Ecto neural progenitor cell (in vitro differentiated cells): ENCODE measurements around the gene PDK2.
A peak's percentile ranks its signal among the peaks of the same experiment; 100 is the strongest.
"Not testable (repeated sequence)": the region's sequence is repeated elsewhere in the genome, so short reads cannot be mapped to it uniquely, and the experiment has no call there.

Source experiments
- DNase-seq: peaks from one replicate; pipeline ENCODE4 v3.0.0-alpha.2; 2018; ENCODE audit warnings: low spot score

PDK2 gene

GRCh38 chr17:50058296-50058953 lies 36.7 kb upstream of the PDK2 start:
- no peak for DNase-seq

DNA sequence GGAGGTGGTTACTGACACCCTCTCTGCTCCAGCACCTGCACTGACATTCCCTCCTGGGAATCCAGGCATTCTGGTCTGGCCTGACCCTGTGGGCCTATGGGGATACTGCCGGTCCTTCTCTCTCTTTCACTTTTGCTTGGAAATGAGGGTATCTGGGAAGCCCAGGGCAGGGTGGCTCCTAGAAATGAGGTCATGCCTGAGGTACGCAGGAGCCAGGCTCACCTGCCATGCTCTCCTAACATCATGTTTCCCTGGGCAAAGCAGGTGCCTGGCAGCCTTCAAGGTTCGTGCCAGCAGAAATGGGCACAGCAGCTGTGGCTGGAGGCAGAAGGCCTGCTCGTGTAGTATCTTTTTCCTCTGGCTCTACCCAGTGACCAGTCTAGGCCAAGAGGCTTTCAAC lies 35.9 kb upstream of the PDK2 start:
- no peak for DNase-seq

DNA sequence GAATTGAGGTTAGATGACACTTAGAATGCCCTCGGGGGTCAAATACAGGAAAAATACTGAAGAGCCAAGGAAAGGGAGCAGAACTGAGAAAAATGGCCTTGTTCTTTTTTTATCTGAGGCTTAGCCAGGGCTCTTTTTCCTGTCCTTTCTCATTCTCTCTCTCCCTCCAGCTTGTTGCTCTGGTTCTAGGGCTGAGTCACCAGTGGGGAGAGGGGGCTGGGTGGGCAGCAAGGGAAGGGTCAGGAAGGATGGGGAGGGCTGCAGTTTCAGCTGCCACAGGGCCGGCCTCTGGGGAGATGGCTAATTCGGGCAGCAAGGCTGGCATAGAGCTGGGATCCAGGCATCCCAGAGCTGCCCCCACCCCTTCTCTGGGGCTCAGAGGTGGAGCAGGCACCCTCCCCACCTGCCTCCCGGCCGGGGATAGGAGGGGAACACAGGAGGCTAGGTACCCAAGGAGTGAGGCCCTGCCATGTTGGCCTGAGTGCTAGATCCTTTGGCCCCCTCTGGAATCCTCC lies 35.3 kb upstream of the PDK2 start:
- no peak for DNase-seq

DNA sequence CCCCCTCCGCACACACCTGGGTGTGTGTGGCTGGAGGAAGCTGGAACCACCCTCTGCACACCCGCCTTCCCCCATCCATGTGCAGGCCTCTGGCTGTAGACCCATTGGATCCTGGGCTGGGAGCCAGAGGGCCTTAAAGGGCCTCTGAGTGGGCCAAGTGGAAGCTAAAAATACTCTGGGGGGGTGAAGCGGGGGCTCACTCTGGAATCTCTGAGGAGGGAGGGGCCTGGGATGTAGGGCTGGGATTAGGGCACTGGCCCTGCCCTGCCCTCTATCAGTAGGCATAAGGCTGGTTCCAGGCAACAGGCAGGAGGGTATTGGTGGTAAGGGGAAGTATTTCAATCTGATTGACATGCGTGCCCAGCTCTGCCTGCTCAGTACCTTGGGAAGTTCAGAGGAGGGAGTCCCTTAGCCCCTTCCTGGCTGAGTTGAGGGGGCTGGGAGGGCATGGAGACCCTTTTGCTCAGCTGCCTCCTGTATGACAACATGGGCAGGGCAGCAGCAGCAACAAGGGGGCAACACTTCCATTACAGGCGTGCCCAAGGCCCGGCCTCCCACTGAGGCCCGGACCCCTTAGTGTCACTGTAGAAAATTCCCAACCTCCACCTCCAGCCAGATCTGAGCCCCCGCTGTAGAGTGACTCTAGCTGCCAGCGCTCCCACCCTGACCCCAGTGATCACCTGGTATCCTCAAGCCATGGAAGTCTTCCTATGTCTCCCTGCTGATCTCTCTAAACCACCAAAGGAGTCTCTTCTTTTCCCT lies 34.0 kb upstream of the PDK2 start:
- DNase-seq: no peak

GRCh38 chr17:50061713-50062045 lies 33.5 kb upstream of the PDK2 start:
- not testable (repeated sequence) for DNase-seq

- no peak for DNase-seq
These were observed 32.6 kb upstream of the PDK2 start for GRCh38 chr17:50062293-50063243.

DNA sequence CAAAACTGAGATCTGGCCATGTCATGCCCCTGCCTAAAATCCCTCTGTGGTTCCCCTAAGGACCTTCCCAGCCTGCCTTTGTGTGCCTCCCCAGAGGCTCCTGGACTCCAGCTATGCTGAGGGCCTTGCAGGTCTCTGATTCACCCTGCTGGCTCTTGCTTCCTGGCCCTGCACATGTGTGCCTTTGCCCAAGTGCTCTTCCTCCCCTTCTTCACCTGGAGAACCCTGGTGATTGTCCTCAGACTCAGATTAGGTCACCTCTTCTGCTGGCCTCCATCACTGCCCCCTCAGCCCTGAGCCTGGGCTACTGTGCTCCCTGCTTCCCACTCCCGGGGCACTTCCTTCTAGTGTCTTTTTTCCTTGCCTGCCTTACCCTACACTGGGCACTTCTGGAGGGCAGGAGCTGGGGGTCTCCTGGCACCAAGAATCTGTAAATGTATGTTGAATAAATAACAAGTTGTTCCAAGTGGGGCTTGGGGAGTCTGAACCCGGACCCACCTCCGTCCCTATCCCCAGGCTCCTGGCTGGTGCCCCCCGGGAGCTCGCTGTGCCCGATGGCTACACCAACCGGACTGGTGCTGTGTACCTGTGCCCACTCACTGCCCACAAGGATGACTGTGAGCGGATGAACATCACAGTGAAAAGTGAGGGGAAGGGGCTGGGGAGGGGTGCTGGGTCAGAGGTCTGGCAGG lies 31.4 kb upstream of the PDK2 start:
- no peak for DNase-seq

- DNase-seq: no peak
These were observed 30.7 kb upstream of the PDK2 start for GRCh38 chr17:50064253-50065001.

GRCh38 chr17:50065056-50065455 lies 30.1 kb upstream of the PDK2 start:
- DNase-seq: no peak

DNA sequence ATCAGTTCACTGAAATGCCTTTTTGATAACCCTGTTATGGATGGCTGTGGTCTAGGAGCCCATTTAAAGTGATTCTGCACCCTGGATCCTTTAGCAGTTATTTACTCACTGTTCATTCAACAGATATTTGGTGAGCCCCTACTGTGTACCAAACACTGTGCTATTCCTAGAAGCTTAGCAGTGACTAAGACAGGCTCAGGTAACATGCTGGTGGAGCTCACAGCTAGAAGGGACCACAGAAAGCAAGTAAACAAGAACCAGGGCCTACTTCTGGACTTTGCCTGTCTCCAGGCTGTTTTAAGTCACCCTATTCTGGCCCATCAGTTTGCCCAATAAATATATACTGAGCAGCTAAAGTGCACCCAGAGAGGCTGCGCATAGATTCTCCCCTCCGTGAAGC lies 28.2 kb upstream of the PDK2 start:
- no peak for DNase-seq

- no peak for DNase-seq
These were observed 27.2 kb upstream of the PDK2 start for GRCh38 chr17:50067996-50068395.

DNA sequence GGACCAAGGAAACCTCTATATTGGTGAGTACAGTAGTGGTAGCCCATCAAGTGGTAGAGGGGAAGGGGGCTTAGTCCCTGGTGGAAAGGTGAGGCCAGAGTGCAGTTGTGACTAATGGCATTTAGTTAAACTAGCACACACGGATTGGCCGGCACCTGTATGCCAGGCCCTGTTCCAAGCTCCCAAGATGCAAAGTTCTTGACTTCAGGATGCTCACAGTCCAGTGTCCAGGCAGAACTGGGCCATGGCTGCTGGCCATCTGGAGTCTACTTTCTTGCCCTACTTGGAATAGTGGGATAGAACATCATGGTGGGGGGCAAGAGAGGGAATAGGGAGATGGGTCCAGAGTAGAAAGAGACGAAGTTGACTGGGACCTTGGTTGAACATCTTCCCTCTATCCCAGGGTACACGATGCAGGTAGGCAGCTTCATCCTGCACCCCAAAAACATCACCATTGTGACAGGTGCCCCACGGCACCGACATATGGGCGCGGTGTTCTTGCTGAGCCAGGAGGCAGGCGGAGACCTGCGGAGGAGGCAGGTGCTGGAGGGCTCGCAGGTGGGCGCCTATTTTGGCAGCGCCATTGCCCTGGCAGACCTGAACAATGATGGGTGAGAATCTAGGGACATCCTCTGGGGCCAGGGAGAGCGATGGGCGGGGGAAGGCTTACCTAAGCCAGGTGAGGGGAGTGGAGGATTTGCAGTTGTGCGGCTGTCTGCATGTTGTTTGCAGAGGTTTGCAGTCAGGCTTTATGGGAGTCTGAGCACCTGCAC lies 24.1 kb upstream of the PDK2 start:
- no peak for DNase-seq

DNA sequence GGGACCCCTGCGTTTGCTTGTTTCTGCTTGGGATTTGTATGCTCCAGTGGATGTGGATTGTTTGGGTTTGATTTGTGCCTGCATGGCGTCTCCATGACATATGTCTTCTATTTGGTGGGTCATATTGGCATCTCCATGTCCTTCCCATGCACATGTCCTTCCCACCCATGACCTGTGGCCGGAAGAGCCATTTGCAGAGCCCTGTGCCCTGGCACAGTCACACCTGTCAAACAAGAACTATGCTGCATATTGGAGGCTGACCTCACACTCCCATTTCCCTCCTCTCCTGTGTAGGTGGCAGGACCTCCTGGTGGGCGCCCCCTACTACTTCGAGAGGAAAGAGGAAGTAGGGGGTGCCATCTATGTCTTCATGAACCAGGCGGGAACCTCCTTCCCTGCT lies 23.5 kb upstream of the PDK2 start:
- no peak for DNase-seq

GRCh38 chr17:50072130-50072529 lies 23.0 kb upstream of the PDK2 start:
- no peak for DNase-seq

GRCh38 chr17:50072925-50073324 lies 22.2 kb upstream of the PDK2 start:
- no peak for DNase-seq

- no peak for DNase-seq
These were observed 20.9 kb upstream of the PDK2 start for GRCh38 chr17:50074227-50074626.

- no peak for DNase-seq
These were observed 19.6 kb upstream of the PDK2 start for GRCh38 chr17:50075446-50076032.

- no peak for DNase-seq
These were observed 18.9 kb upstream of the PDK2 start for GRCh38 chr17:50076221-50076590.

- peak; percentile 77 for DNase-seq
These were observed 18.4 kb upstream of the PDK2 start for GRCh38 chr17:50076591-50077235.

- no peak for DNase-seq
These were observed 16.7 kb upstream of the PDK2 start for GRCh38 chr17:50078430-50078829.
